ENCODE results near the gene XPO4. TPM values are rescaled to one million over a fixed set of nuclear protein-coding genes. Genes with fewer than 3 reads are reported as not detected.

XPO4 gene
- total and polyA plus RNA-seq, 2 of the 13 experiments (the other 11 are each of a cell fraction or from before 2014, with no cell fraction given): 8.4 to 24.8 TPM

DNA sequence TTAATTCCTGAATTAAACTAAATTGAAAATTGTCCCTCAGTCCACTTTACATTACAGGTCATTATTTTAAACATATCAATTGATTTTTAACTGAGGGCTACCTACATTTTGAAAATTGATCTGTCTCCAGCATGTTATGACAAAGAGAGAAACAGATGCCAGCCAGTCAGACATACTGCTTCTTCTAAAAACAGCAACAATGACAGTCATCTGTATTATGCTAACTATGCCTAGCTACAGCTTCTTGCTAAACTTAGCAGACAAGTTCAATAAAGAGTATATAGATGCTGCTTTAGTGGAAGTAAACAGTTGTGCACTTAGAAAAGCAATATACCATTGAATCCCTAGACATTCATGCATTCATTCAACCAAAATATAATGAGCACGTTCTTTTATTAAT is 80.1 kb downstream of the XPO4 start:
- Histone ChIP-seq H3K4me1 (ENCODE audit: insufficient read depth, low read length) (no peaks in the 10 kb centered on the region), H2AFZ (ENCODE audit: low read length) (no peak overlapping the region), H4K20me1 (ENCODE audit: insufficient read depth, low read length) (no peaks in the 10 kb centered on the region), H3K4me3 (replicated peaks in 1 of 3; ENCODE audit: insufficient read depth in 1 of 3, low read depth in 2 of 3, low read length in 3 of 3) (no peak overlapping the region), H3K27me3 (ENCODE audit: control insufficient read depth in 1 of 2, insufficient read depth in 2 of 2, low read length in 2 of 2) (no peaks in the 10 kb centered on the region), H3K9me3 (ENCODE audit: low read length) (no peaks in the 10 kb centered on the region), H3K27ac (ENCODE audit: extremely low read length, insufficient read depth, low read length) (no peak overlapping the region), H3K4me2 (ENCODE audit: low read depth, low read length) (no peak overlapping the region), H3K79me2 (ENCODE audit: insufficient read depth, low read length) (no peaks in the 10 kb centered on the region), H3K36me3 (replicated peaks in 1 of 2; ENCODE audit: control insufficient read depth in 1 of 2, insufficient read depth in 2 of 2, low read length in 2 of 2) (peaks cover 0 to 37% of the 10 kb centered on the region in 2 experiments; a peak in 2 of 5 replicates), H3K9ac (ENCODE audit: insufficient read depth, low read depth, low read length) (no peak overlapping the region)
- BruUV-seq (replicated peaks): no TSS peak
- ChIA-PET POLR2A (no interaction called here), CTCF (ENCODE audit: low intra/inter-chr PET ratio, low total read pairs) (no interaction called here)
- DNase-seq (ENCODE audit: low spot score) (no peak), ATAC-seq (no peak), FAIRE-seq (no peak)
- in situ Hi-C loops (cut with HindIII; ENCODE audit: extremely low pct_ligation_motif_present, low pct_unique_long_range_greater_than_20kb): no loop called here
- TF ChIP-seq PRPF4 (IDR thresholded peaks at IDR 0.05; ENCODE audit: low read depth, low read length, poor library complexity, severe bottlenecking): no peak
- TF ChIP-seq NFKB2 (CRISPR knock-in tag; IDR thresholded peaks at IDR 0.05; ENCODE audit: borderline replicate concordance): no peak
- TF ChIP-seq POLR2AphosphoS2 (IDR thresholded peaks at IDR 0.05; ENCODE audit: low read depth, low read length): no peak
- no peak for TF ChIP-seq RBAK (CRISPR knock-in tag; IDR thresholded peaks at IDR 0.05)
- no peak for TF ChIP-seq IKZF4 (CRISPR knock-in tag; IDR thresholded peaks at IDR 0.05; ENCODE audit: borderline replicate concordance, low read depth, not compliant biosample characterization)
- intact Hi-C loops (cut with micrococcal nuclease; ENCODE audit: unreplicated experiment): no loop called here
- WGBS (ENCODE audit: low lambda C conversion rate): 98% methylated on average over 1 of the region's 1 CpG

DNA sequence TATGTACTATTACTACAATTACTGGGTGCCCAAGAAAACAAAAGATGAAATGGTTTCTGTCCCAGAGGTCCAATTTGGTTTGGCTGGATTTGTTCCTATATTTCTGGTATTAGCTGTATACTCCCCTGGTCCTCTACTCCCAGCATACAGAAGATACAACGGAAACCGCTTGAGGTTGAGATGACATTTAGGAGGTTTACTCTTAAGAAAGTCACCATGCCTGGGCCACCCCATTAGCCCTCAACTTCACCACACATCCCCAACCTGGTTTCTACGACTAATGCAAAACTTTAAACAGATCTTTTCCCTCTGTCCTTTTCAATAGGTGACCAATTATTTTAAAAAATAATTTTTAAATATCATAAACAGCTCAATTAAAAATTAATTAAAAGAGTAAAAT is 82.8 kb downstream of the XPO4 start:
- WGBS (ENCODE audit: low lambda C conversion rate): 98% methylated on average over 3 of the region's 3 CpGs
- H4K20me1 ChIP-seq (ENCODE audit: insufficient read depth, low read length): no peaks in the 10 kb centered on the region
- H3K27ac ChIP-seq (ENCODE audit: extremely low read length, insufficient read depth, low read length): no peak overlapping the region
- no peaks in the 10 kb centered on the region for H3K79me2 ChIP-seq (ENCODE audit: insufficient read depth, low read length)
- ATAC-seq (no peak), FAIRE-seq (no peak), DNase-seq (ENCODE audit: low spot score) (no peak)
- peaks cover 0 to 34% of the 10 kb centered on the region in 2 experiments; a peak in 2 of 5 replicates for H3K36me3 ChIP-seq (replicated peaks in 1 of 2; ENCODE audit: control insufficient read depth in 1 of 2, insufficient read depth in 2 of 2, low read length in 2 of 2)
- H3K9ac ChIP-seq (ENCODE audit: insufficient read depth, low read depth, low read length): no peak overlapping the region
- no peak overlapping the region for H3K4me3 ChIP-seq (replicated peaks in 1 of 3; ENCODE audit: insufficient read depth in 1 of 3, low read depth in 2 of 3, low read length in 3 of 3)
- H3K27me3 ChIP-seq (ENCODE audit: control insufficient read depth in 1 of 2, insufficient read depth in 2 of 2, low read length in 2 of 2): no peaks in the 10 kb centered on the region
- in situ Hi-C loops (cut with HindIII; ENCODE audit: extremely low pct_ligation_motif_present, low pct_unique_long_range_greater_than_20kb): no loop called here
- no peaks in the 10 kb centered on the region for H3K4me1 ChIP-seq (ENCODE audit: insufficient read depth, low read length)
- CTCF ChIA-PET (ENCODE audit: low intra/inter-chr PET ratio, low total read pairs): no interaction called here
- intact Hi-C loops (cut with micrococcal nuclease; ENCODE audit: unreplicated experiment): no loop called here
- H2AFZ ChIP-seq (ENCODE audit: low read length): no peak overlapping the region
- BruUV-seq (replicated peaks): no TSS peak
- H3K4me2 ChIP-seq (ENCODE audit: low read depth, low read length): no peak overlapping the region
- H3K9me3 ChIP-seq (ENCODE audit: low read length): no peaks in the 10 kb centered on the region
- POLR2A ChIA-PET: no interaction called here
- TF ChIP-seq, protein P1, sequence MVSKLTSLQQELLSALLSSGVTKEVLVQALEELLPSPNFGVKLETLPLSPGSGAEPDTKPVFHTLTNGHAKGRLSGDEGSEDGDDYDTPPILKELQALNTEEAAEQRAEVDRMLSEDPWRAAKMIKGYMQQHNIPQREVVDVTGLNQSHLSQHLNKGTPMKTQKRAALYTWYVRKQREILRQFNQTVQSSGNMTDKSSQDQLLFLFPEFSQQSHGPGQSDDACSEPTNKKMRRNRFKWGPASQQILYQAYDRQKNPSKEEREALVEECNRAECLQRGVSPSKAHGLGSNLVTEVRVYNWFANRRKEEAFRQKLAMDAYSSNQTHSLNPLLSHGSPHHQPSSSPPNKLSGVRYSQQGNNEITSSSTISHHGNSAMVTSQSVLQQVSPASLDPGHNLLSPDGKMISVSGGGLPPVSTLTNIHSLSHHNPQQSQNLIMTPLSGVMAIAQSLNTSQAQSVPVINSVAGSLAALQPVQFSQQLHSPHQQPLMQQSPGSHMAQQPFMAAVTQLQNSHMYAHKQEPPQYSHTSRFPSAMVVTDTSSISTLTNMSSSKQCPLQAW (CRISPR knock-in tag; IDR thresholded peaks at IDR 0.05): no peak
- TF ChIP-seq HDAC1 (CRISPR knock-in tag; IDR thresholded peaks at IDR 0.05) (no peak), SP4 (CRISPR knock-in tag; IDR thresholded peaks at IDR 0.05) (no peak), ZNF558 (CRISPR knock-in tag; IDR thresholded peaks at IDR 0.05; ENCODE audit: borderline replicate concordance) (no peak), ZNF670 (CRISPR knock-in tag; IDR thresholded peaks at IDR 0.05; ENCODE audit: borderline replicate concordance) (no peak), GLI4 (CRISPR knock-in tag; IDR thresholded peaks at IDR 0.05; ENCODE audit: borderline replicate concordance) (no peak), ZNF180 (CRISPR knock-in tag; IDR thresholded peaks at IDR 0.05; ENCODE audit: borderline replicate concordance, low read depth) (no peak), MED1 (CRISPR knock-in tag; IDR thresholded peaks at IDR 0.05) (no peak), ZNF839 (CRISPR knock-in tag; IDR thresholded peaks at IDR 0.05; ENCODE audit: borderline replicate concordance) (no peak), ZNF547 (CRISPR knock-in tag; IDR thresholded peaks at IDR 0.05) (no peak), ZNF788 (CRISPR knock-in tag; IDR thresholded peaks at IDR 0.05; ENCODE audit: borderline replicate concordance) (no peak)
- TF ChIP-seq, protein P2, sequence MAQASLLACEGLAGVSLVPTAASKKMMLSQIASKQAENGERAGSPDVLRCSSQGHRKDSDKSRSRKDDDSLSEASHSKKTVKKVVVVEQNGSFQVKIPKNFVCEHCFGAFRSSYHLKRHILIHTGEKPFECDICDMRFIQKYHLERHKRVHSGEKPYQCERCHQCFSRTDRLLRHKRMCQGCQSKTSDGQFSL (CRISPR knock-in tag; IDR thresholded peaks at IDR 0.05): no peak

All from HepG2 (cell line).